ENCODE results near the gene MRPL12. TPM values are rescaled to one million over a fixed set of nuclear protein-coding genes. Genes with fewer than 3 reads are reported as not detected.

MRPL12 gene
- total and polyA plus RNA-seq, 9 of the 15 experiments (the other 6 are each of a cell fraction or from before 2014, with no cell fraction given), result 0.94 to 338 (median 100) TPM

DNA sequence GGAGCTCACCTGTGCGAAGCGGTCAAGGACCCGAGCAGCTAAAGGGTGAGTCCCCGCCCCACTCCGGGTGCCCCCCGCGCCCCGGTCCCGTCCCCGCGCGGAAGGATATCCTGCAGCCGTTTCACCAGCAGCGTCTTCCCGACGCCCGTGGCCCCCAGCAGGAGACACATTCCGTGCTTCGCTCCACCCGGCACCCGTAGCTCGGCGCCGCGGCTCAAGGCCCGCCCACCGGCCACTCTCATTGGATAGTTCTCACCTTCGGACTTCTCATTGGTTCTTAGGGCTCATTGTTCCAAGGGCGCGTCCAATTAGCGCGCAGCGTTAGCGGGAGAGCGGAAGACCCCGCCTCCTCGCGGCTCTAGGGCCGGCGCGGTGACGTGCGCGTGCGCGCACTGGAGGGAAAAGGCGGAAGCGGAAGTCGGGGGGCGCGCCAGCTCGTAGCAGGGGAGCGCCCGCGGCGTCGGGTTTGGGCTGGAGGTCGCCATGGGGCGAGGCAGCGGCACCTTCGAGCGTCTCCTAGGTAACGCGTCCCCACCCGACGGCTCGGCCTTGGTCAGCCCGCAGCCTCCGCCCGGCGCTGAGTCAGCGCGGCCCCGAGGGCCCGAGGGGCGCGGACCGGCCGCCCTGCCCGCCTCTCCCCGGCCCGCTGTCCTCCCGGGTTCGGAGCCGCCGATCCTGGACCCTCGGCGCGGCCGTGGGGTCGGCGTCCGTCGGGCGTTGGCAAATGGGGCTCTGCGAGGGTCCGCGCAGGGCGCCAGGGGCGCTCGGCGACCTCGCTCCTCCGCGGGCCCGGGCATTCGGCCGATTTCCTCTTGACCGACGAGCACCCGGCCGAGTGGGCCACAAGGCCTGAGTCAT, 19.4 kb upstream of the MRPL12 start, which contains the start of the genes ARL16 and HGS (continued):
- TF ChIP-seq ZNF318 (IDR thresholded peaks at IDR 0.05; ENCODE audit: borderline replicate concordance in 1 of 2, low read depth in 1 of 2) (no peak), SRF (CRISPR knock-in tag; IDR thresholded peaks at IDR 0.05) (peak in 1 of 2 experiments; percentile 54; a peak in 1 of 4 replicates), TBL1XR1 (IDR thresholded peaks at IDR 0.05; ENCODE audit: low read length in 2 of 2) (no peak), ZFP30 (CRISPR knock-in tag; IDR thresholded peaks at IDR 0.05; ENCODE audit: borderline replicate concordance) (no peak), PML (IDR thresholded peaks at IDR 0.05; ENCODE audit: low read length) (0 out of 2 replicates have a peak, but pooled peaks have one; percentile 3), MCM2 (IDR thresholded peaks at IDR 0.05; ENCODE audit: low read depth) (no peak), PHF8 (IDR thresholded peaks at IDR 0.05; ENCODE audit: borderline replicate concordance, low read length) (peak; percentile 77; the same call in 1 of the 2 replicates), ZNF511 (CRISPR knock-in tag; IDR thresholded peaks at IDR 0.05) (peak; percentile 30; the same call in 1 of the 2 replicates), TCF7 (IDR thresholded peaks at IDR 0.05; ENCODE audit: borderline replicate concordance) (no peak), ZNF354B (CRISPR knock-in tag; IDR thresholded peaks at IDR 0.05) (no peak), ZNF165 (CRISPR knock-in tag; IDR thresholded peaks at IDR 0.05; ENCODE audit: borderline replicate concordance) (peak; percentile 37; the same call in 1 of the 2 replicates), HSF4 (CRISPR knock-in tag; IDR thresholded peaks at IDR 0.05; ENCODE audit: borderline replicate concordance) (no peak), HDAC1 (IDR thresholded peaks at IDR 0.05) (peak in 1 of 2 experiments; percentile 84; a peak in 2 of 4 replicates)
- TF ChIP-seq, protein P1, sequence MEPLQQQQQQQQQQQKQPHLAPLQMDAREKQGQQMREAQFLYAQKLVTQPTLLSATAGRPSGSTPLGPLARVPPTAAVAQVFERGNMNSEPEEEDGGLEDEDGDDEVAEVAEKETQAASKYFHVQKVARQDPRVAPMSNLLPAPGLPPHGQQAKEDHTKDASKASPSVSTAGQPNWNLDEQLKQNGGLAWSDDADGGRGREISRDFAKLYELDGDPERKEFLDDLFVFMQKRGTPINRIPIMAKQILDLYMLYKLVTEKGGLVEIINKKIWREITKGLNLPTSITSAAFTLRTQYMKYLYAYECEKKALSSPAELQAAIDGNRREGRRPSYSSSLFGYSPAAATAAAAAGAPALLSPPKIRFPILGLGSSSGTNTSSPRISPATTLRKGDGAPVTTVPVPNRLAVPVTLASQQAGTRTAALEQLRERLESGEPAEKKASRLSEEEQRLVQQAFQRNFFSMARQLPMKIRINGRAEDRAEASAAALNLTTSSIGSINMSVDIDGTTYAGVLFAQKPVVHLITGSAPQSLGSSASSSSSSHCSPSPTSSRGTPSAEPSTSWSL (CRISPR knock-in tag; IDR thresholded peaks at IDR 0.05; ENCODE audit: borderline replicate concordance), result no peak
- TF ChIP-seq, protein P2, sequence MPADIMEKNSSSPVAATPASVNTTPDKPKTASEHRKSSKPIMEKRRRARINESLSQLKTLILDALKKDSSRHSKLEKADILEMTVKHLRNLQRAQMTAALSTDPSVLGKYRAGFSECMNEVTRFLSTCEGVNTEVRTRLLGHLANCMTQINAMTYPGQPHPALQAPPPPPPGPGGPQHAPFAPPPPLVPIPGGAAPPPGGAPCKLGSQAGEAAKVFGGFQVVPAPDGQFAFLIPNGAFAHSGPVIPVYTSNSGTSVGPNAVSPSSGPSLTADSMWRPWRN (IDR thresholded peaks at IDR 0.05; ENCODE audit: low read depth), result no peak
